Endothelial cell of umbilical vein (primary cell): ENCODE measurements around the gene GLOD4. TPM values are rescaled to one million over a fixed set of nuclear protein-coding genes. Genes with fewer than 3 reads are reported as not detected.

ENCODE experiments used
- BruUV-seq: library from RNA; stranded (reverse); fragments of 400-500 nt; replicated peaks from 2 replicates; lab custom pipeline; 2021; lab: Mats Ljungman, UMichigan
- CTCF ChIA-PET: fragments of 300-600, 350-600 bp; sonication (Branson Sonifier 250); formaldehyde crosslinking; loops from one replicate; lab custom pipeline; 2021; ENCODE audit warnings: antibody characterized with exemption, inconsistent platforms; lab: Charles Lee
- POLR2A ChIA-PET: fragments of 300-600, 350-600 bp; sonication (Branson Sonifier 250); formaldehyde crosslinking; loops from one replicate; lab custom pipeline; 2021; ENCODE audit warnings: antibody characterized with exemption, inconsistent platforms; lab: Charles Lee
- DNase-seq: peaks from one replicate; pipeline ENCODE4 v3.0.0-alpha.2; 2011; ENCODE audit warnings: low read depth, low spot score
- FAIRE-seq: peaks from 2 replicates; lab custom pipeline; 2011; peaks lifted over from hg19 to GRCh38; lab: Jason Lieb, UNC
- H2AFZ ChIP-seq: 2 replicates; pipeline ENCODE4 v1.6.0; 2012; ENCODE audit warnings: low read depth, low read length, control low read depth, inconsistent platforms
- H3K27ac ChIP-seq: 2 replicates; pipeline ENCODE4 v1.5.1; 2011; ENCODE audit warnings: low read depth, mild to moderate bottlenecking, control low read depth, low read length, moderate library complexity; ENCODE audit not compliant: insufficient read depth
- H3K27me3 ChIP-seq, 2 experiments: 2 replicates each; pipeline versions ENCODE4 v1.6.0 to v1.6.1; 2011; ENCODE audit warnings: low read length in 2 of 2, mixed read lengths in 1 of 2; ENCODE audit not compliant: control insufficient read depth in 2 of 2, insufficient read depth in 2 of 2
- H3K36me3 ChIP-seq, 2 experiments: 2 replicates in 1 of 2; 3 replicates in 1 of 2; pipeline ENCODE4 v1.5.1; 2011; ENCODE audit warnings: low read length in 2 of 2, mild to moderate bottlenecking in 1 of 2, moderate library complexity in 1 of 2; ENCODE audit not compliant: control insufficient read depth in 2 of 2, insufficient read depth in 2 of 2; ENCODE audit errors: extremely low read depth in 1 of 2
- H3K4me1 ChIP-seq: 3 replicates; pipeline ENCODE4 v1.5.1; 2011; ENCODE audit warnings: mild to moderate bottlenecking, low read length; ENCODE audit not compliant: control insufficient read depth, insufficient read depth; ENCODE audit errors: extremely low read depth
- H3K4me2 ChIP-seq: 2 replicates; pipeline ENCODE4 v1.6.1; 2011; ENCODE audit warnings: low read length, control low read depth, mixed read lengths; ENCODE audit not compliant: insufficient read depth
- H3K4me3 ChIP-seq, 3 experiments: fragments of 200-600 bp in 1 of 3; sonication (generic), shearing (Covaris generic) in 1 of 3; replicated peaks in 1 of 3; 2 replicates each; pipeline ENCODE4 v1.5.1; 2011 to 2016; ENCODE audit warnings: control low read depth in 3 of 3, low read length in 3 of 3, mild to moderate bottlenecking in 2 of 3, inconsistent platforms in 1 of 3, low read depth in 1 of 3, moderate library complexity in 1 of 3; ENCODE audit not compliant: insufficient read depth in 1 of 3
- H3K79me2 ChIP-seq: 2 replicates; pipeline ENCODE4 v1.6.0; 2012; ENCODE audit warnings: low read length, inconsistent platforms; ENCODE audit not compliant: control insufficient read depth, insufficient read depth
- H3K9ac ChIP-seq: replicated peaks from 2 replicates; pipeline ENCODE3; 2011; ENCODE audit warnings: low read length, control low read depth; ENCODE audit not compliant: insufficient read depth; ENCODE audit errors: extremely low read depth
- H3K9me1 ChIP-seq: replicated peaks from 3 replicates; pipeline ENCODE4 v1.6.0; 2011; ENCODE audit warnings: mild to moderate bottlenecking, low read length; ENCODE audit not compliant: control insufficient read depth, insufficient read depth; ENCODE audit errors: extremely low read depth
- H3K9me3 ChIP-seq: replicated peaks from 2 replicates; pipeline ENCODE4 v1.5.1; 2012; ENCODE audit warnings: low read length, inconsistent platforms; ENCODE audit not compliant: control insufficient read depth, insufficient read depth
- H4K20me1 ChIP-seq: replicated peaks from 2 replicates; pipeline ENCODE3; 2011; ENCODE audit warnings: mild to moderate bottlenecking, low read length; ENCODE audit not compliant: control insufficient read depth, insufficient read depth; ENCODE audit errors: extremely low read depth
- CTCF ChIP-seq, 2 donors: IDR thresholded peaks; 1 replicate in 1 of 2; 2 replicates in 1 of 2; pipeline ENCODE4 v1.5.1; 2011; ENCODE audit warnings: low read length in 2 of 2, mild to moderate bottlenecking in 2 of 2, moderate library complexity in 2 of 2, control low read depth in 1 of 2, inconsistent platforms in 1 of 2, low read depth in 1 of 2; ENCODE audit not compliant: insufficient read depth in 1 of 2; ENCODE audit errors: extremely low read depth in 1 of 2
- EZH2 ChIP-seq: IDR thresholded peaks from 2 replicates; pipeline ENCODE4 v1.6.1; 2012; ENCODE audit warnings: borderline replicate concordance, low read depth, mild to moderate bottlenecking, moderate library complexity, low read length, inconsistent platforms; ENCODE audit not compliant: severe bottlenecking
- FOS ChIP-seq: IDR thresholded peaks from 2 replicates; pipeline ENCODE4 v1.6.1; 2011; ENCODE audit warnings: mild to moderate bottlenecking, low read length, moderate library complexity, borderline replicate concordance; ENCODE audit not compliant: insufficient read depth
- GATA2 ChIP-seq: IDR thresholded peaks from 2 replicates; pipeline ENCODE4 v1.7.0; 2011; ENCODE audit warnings: low read depth, mild to moderate bottlenecking, moderate library complexity, mixed read lengths, low read length; ENCODE audit not compliant: insufficient read length, insufficient read depth
- JUN ChIP-seq: IDR thresholded peaks from 2 replicates; pipeline ENCODE4 v1.6.1; 2011; ENCODE audit warnings: borderline replicate concordance, low read depth; ENCODE audit not compliant: insufficient read length, insufficient read depth
- MYC ChIP-seq: IDR thresholded peaks from one replicate; pipeline ENCODE4 v1.6.1; 2011; ENCODE audit warnings: mild to moderate bottlenecking, low read depth, low read length
- POLR2A ChIP-seq: IDR thresholded peaks from 2 replicates; pipeline ENCODE4 v1.6.1; 2012; ENCODE audit warnings: low read depth, mild to moderate bottlenecking, control low read depth, low read length
- POLR2AphosphoS5 ChIP-seq: IDR thresholded peaks from 2 replicates; pipeline ENCODE4 v1.6.1; 2012; ENCODE audit warnings: low read depth, mild to moderate bottlenecking, control low read depth, low read length, moderate library complexity; ENCODE audit not compliant: insufficient read depth
- dilution Hi-C: fragments of 300-500 bp; cut with MboI; formaldehyde crosslinking; loops from one replicate; pipeline ENCODE4 v1.15.0; 2019; ENCODE audit warnings: low sequenced_read_pairs; ENCODE audit not compliant: extremely low pct_ligation_motif_present
- intact Hi-C: fragments of 100-400 bp; cut with micrococcal nuclease; formaldehyde crosslinking; loops from one replicate; pipeline ENCODE4 v1.10.0; 2022
- polyA plus RNA-seq, 4 experiments: library from polyadenylated mRNA; depleted of rRNA in 3 of 4; stranded (reverse) in 3 of 4; unstranded in 1 of 4; fragments of >200 nt; gene quantifications; 2 replicates each; pipeline versions ENCODE4 v1.2.1 to v1.2.3, GENCODE V29; 2011 to 2012; ENCODE audit warnings: missing spikeins in 1 of 4
- total RNA-seq: library from RNA; stranded (reverse); gene quantifications from 2 replicates; pipeline ENCODE4 v1.2.3, GENCODE V29; 2021
- TF ChIP-seq, protein P1 (sequence below): IDR thresholded peaks from 2 replicates; pipeline ENCODE4 v1.6.1; 2011; ENCODE audit not compliant: insufficient read depth, insufficient read length

The GLOD4 gene
- total and polyA plus RNA-seq, 2 donors (not counting 3 experiments of a cell fraction or from before 2014, with no cell fraction given): 41.3 to 84.2 TPM

DNA sequence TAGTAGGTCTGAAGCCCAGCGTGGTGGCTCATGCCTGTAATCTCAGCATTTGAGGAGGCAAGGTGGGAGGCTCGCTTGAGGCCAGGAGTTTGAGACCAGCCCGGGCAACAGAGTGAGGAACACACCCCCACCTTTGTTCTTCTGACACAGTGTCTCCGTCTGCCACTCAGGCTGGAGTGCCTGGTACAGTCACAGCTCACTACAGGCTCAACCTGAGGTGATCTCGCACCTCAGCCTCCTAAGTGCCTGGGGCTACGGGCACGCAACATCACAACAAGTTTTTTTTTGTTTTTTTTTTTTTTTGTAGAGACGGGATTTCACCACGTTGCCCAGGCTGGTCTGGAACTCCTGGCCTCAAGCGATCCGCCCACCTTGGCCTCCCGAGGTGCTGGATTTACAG lies 56.3 kb downstream of the GLOD4 start:
- no peak overlapping the region for H3K9ac ChIP-seq
- intact Hi-C loops (no loop called here), dilution Hi-C loops (no loop called here)
- DNase-seq (no peak), FAIRE-seq (no peak)
- H3K36me3 ChIP-seq: no peaks in the 10 kb centered on the region
- no peaks in the 10 kb centered on the region for H3K79me2 ChIP-seq
- no peak overlapping the region for H3K4me2 ChIP-seq
- H3K27ac ChIP-seq: no peak overlapping the region
- no TSS peak for BruUV-seq
- no peaks in the 10 kb centered on the region for H3K27me3 ChIP-seq
- H3K9me3 ChIP-seq: no peaks in the 10 kb centered on the region
- H4K20me1 ChIP-seq: no peaks in the 10 kb centered on the region
- no peak overlapping the region for H3K4me3 ChIP-seq
- no peaks in the 10 kb centered on the region for H3K4me1 ChIP-seq
- ChIA-PET CTCF (no interaction called here), POLR2A (no interaction called here)
- no peak for TF ChIP-seq MYC
- TF ChIP-seq, protein P1, sequence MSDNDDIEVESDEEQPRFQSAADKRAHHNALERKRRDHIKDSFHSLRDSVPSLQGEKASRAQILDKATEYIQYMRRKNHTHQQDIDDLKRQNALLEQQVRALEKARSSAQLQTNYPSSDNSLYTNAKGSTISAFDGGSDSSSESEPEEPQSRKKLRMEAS: no peak
- no peak for TF ChIP-seq POLR2AphosphoS5
- TF ChIP-seq GATA2: no peak
- TF ChIP-seq JUN: no peak
- no peak for TF ChIP-seq CTCF (IDR thresholded peaks at IDR 0.05; ENCODE audit: extremely low read depth in 1 of 2, insufficient read depth in 1 of 2, low read depth in 1 of 2, low read length in 2 of 2)
- no peak for TF ChIP-seq EZH2
- no peak for TF ChIP-seq POLR2A
- TF ChIP-seq FOS: no peak
- H2AFZ ChIP-seq: no peak overlapping the region
- H3K9me1 ChIP-seq: no peaks in the 10 kb centered on the region
